ENCODE results near the gene OR10AD1. TPM values are rescaled to one million over a fixed set of nuclear protein-coding genes. Genes with fewer than 3 reads are reported as not detected.

The OR10AD1 gene
- total RNA-seq, 2 experiments from 2014 or later: not detected

- H3K4me2 ChIP-seq (ENCODE audit: low read length): peak overlapping the region; percentile 82; the same call in 1 of the 2 replicates
- ChIA-PET CTCF (ENCODE audit: unreplicated experiment) (no interaction called here), POLR2A (interaction anchor here (0.5 to 1.1 kb wide), 4 partner anchors 10 to 757 kb away, joined by 3 to 4 read pairs (median 3); no protein-coding TSS in a partner anchor)
- H2AFZ ChIP-seq (ENCODE audit: low read length): no peak overlapping the region
- peak overlapping the region; percentile 68 for H3K4me3 ChIP-seq (ENCODE audit: low read depth, low read length, poor library complexity, severe bottlenecking)
- no peaks in the 10 kb centered on the region for H3K36me3 ChIP-seq (ENCODE audit: insufficient read depth, low read length)
- DNase-seq (ENCODE audit: low spot score): no peak
- H3K4me1 ChIP-seq (ENCODE audit: insufficient read depth, low read length, poor library complexity, severe bottlenecking): peaks cover 13% of the 10 kb centered on the region
- intact Hi-C loops (cut with micrococcal nuclease; ENCODE audit: unreplicated experiment): loop anchor here (5.0 kb wide), 1 partner anchor 153 kb away; the partner anchor contains the start of gene ZNF641
- no TSS peak for BruUV-seq (replicated peaks)
- no peaks in the 10 kb centered on the region for H4K20me1 ChIP-seq (ENCODE audit: insufficient read depth, low read length)
- no peaks in the 10 kb centered on the region for H3K9me2 ChIP-seq (ENCODE audit: insufficient read depth, low read length)
- H3K27ac ChIP-seq (ENCODE audit: low read depth, low read length, poor library complexity, severe bottlenecking): no peak overlapping the region
- TF ChIP-seq EZH2phosphoT487 (IDR thresholded peaks at IDR 0.05; ENCODE audit: borderline replicate concordance, low read depth, low read length) (no peak), CTCF (conservative IDR thresholded peaks at IDR 0.05; ENCODE audit: low read length) (no peak)
- H3K9me3 ChIP-seq (ENCODE audit: low read length): no peaks in the 10 kb centered on the region
- H3K79me2 ChIP-seq (ENCODE audit: insufficient read depth, low read depth, low read length): no peaks in the 10 kb centered on the region
These were observed 4.1 kb downstream of the OR10AD1 start for GRCh38 chr12:48198985-48199384.

- Histone ChIP-seq H3K79me2 (ENCODE audit: insufficient read depth, low read depth, low read length) (no peaks in the 10 kb centered on the region), H3K9me3 (ENCODE audit: low read length) (no peaks in the 10 kb centered on the region), H3K27ac (ENCODE audit: low read depth, low read length, poor library complexity, severe bottlenecking) (no peak overlapping the region), H3K4me3 (ENCODE audit: low read depth, low read length, poor library complexity, severe bottlenecking) (peak overlapping the region; percentile 68), H3K4me1 (ENCODE audit: insufficient read depth, low read length, poor library complexity, severe bottlenecking) (peaks cover 13% of the 10 kb centered on the region), H2AFZ (ENCODE audit: low read length) (peak overlapping the region; percentile 84; the same call in 1 of the 2 replicates), H4K20me1 (ENCODE audit: insufficient read depth, low read length) (no peaks in the 10 kb centered on the region), H3K9me2 (ENCODE audit: insufficient read depth, low read length) (no peaks in the 10 kb centered on the region), H3K4me2 (ENCODE audit: low read length) (peak overlapping the region; percentile 82), H3K36me3 (ENCODE audit: insufficient read depth, low read length) (no peaks in the 10 kb centered on the region)
- ChIA-PET CTCF (ENCODE audit: unreplicated experiment) (interaction anchor here (0.7 to 1.1 kb wide), 2 partner anchors 16 to 32 kb away, joined by 3 read pairs; no protein-coding TSS in a partner anchor), POLR2A (interaction anchor here (0.7 kb wide), 1 partner anchor 16 kb away, joined by 3 read pairs; no protein-coding TSS in a partner anchor)
- BruUV-seq (replicated peaks): TSS peak; percentile 86
- no peak for DNase-seq (ENCODE audit: low spot score)
- intact Hi-C loops (cut with micrococcal nuclease; ENCODE audit: unreplicated experiment): loop anchor here (5.0 kb wide), 1 partner anchor 154 kb away; the partner anchor contains the start of gene ZNF641
- TF ChIP-seq EZH2phosphoT487 (IDR thresholded peaks at IDR 0.05; ENCODE audit: borderline replicate concordance, low read depth, low read length) (no peak), CTCF (conservative IDR thresholded peaks at IDR 0.05; ENCODE audit: low read length) (no peak)
These were observed 4.5 kb downstream of the OR10AD1 start for GRCh38 chr12:48198672-48198971.

- H3K27ac ChIP-seq (ENCODE audit: low read depth, low read length, poor library complexity, severe bottlenecking): peak overlapping the region; percentile 43
- DNase-seq (ENCODE audit: low spot score): peak; percentile 88
- no peaks in the 10 kb centered on the region for H3K9me3 ChIP-seq (ENCODE audit: low read length)
- peaks cover 13% of the 10 kb centered on the region for H3K4me1 ChIP-seq (ENCODE audit: insufficient read depth, low read length, poor library complexity, severe bottlenecking)
- BruUV-seq (replicated peaks): no TSS peak
- TF ChIP-seq EZH2phosphoT487 (IDR thresholded peaks at IDR 0.05; ENCODE audit: borderline replicate concordance, low read depth, low read length) (no peak), CTCF (conservative IDR thresholded peaks at IDR 0.05; ENCODE audit: low read length) (no peak)
- no peaks in the 10 kb centered on the region for H3K9me2 ChIP-seq (ENCODE audit: insufficient read depth, low read length)
- H2AFZ ChIP-seq (ENCODE audit: low read length): peak overlapping the region; percentile 84; the same call in 1 of the 2 replicates
- no peaks in the 10 kb centered on the region for H3K36me3 ChIP-seq (ENCODE audit: insufficient read depth, low read length)
- peak overlapping the region; percentile 68 for H3K4me3 ChIP-seq (ENCODE audit: low read depth, low read length, poor library complexity, severe bottlenecking)
- no peaks in the 10 kb centered on the region for H4K20me1 ChIP-seq (ENCODE audit: insufficient read depth, low read length)
- ChIA-PET CTCF (ENCODE audit: unreplicated experiment) (interaction anchor here (0.6 to 1.1 kb wide), 3 partner anchors 15 to 990 kb away, joined by 3 read pairs; no protein-coding TSS in a partner anchor), POLR2A (interaction anchor here (0.7 kb wide), 1 partner anchor 15 kb away, joined by 3 read pairs; no protein-coding TSS in a partner anchor)
- peak overlapping the region; percentile 82 for H3K4me2 ChIP-seq (ENCODE audit: low read length)
- intact Hi-C loops (cut with micrococcal nuclease; ENCODE audit: unreplicated experiment): loop anchor here (5.0 kb wide), 1 partner anchor 154 kb away; the partner anchor contains the start of gene ZNF641
- H3K79me2 ChIP-seq (ENCODE audit: insufficient read depth, low read depth, low read length): no peaks in the 10 kb centered on the region
These were observed 5.0 kb downstream of the OR10AD1 start for GRCh38 chr12:48197971-48198671.
